ENCODE measurements around the gene PRELID3B.

DNA sequence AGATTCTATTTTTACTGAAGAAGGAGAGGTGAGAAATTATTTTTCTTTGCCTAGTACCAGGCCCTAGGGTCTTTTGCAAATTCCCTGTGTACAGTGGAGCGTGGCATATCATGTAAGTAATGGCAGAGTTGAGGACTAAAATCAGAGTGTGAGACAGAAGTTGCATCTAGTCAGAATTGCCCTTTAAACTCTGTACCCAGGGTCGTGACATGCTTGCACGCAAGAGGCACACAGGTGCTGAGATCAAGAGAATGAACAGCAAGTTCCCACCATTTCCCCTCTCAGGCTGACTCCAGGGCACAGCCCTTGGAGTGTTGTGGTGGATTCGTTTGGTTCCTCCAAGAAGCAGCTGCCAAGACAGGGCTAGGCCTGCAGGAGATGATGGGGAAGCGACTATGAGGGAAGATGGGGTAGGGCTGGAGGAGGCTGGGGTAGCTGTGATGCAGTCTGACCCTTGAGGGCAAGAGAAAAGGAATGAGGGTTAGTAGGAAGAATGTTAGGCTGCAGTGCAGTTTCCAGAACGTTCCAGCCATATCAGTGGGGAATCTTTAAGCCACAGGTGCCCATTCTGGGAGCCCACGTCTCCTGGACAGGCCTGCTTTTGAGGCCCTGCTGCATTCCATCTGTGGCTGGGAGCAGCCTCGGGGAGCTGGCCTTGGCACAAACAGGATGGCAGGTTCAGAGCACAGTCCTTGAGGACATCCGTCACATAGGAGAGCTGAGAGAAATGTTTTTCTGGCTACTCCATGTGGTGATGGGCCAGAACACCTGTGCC lies 54.6 kb downstream of the PRELID3B start:
- TF ChIP-seq, protein P1, sequence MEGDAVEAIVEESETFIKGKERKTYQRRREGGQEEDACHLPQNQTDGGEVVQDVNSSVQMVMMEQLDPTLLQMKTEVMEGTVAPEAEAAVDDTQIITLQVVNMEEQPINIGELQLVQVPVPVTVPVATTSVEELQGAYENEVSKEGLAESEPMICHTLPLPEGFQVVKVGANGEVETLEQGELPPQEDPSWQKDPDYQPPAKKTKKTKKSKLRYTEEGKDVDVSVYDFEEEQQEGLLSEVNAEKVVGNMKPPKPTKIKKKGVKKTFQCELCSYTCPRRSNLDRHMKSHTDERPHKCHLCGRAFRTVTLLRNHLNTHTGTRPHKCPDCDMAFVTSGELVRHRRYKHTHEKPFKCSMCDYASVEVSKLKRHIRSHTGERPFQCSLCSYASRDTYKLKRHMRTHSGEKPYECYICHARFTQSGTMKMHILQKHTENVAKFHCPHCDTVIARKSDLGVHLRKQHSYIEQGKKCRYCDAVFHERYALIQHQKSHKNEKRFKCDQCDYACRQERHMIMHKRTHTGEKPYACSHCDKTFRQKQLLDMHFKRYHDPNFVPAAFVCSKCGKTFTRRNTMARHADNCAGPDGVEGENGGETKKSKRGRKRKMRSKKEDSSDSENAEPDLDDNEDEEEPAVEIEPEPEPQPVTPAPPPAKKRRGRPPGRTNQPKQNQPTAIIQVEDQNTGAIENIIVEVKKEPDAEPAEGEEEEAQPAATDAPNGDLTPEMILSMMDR (conservative IDR thresholded peaks at IDR 0.05) = no peak
- TF ChIP-seq EZH2 (IDR thresholded peaks at IDR 0.05; ENCODE audit: low read depth) = no peak

Measured in PC-9 (cell line).